ENCODE results near the gene ESRRG. TPM values are rescaled to one million over a fixed set of nuclear protein-coding genes. Genes with fewer than 3 reads are reported as not detected.

Gene ESRRG
- polyA plus RNA-seq, 1 donor from 2014 or later: 3.7 TPM

DNA sequence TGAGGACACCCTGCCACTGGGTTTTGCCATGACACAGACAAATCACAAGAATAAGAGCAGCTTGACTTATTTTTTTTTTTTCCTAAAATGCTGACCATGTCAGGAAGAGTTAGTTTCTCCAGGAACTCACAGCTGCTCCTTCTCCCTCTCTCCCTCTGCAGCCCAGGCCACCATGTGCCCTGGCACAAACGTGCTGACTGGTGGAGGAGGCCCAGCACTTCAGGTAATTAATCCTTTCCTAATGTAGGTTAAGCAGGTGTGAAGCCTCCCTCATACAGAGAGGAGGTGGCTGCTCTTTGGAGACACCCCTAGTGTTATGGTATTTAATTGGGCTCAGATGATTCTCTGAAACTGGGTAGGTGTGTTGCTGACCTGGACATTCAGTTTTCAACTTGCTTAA is 170.2 kb downstream of the ESRRG start:
- Histone ChIP-seq H3K27ac (ENCODE audit: low read length) (no peak overlapping the region), H3K79me2 (replicated peaks; ENCODE audit: insufficient read depth, low read length) (no peaks in the 10 kb centered on the region), H3K9ac (ENCODE audit: low read length) (no peak overlapping the region), H2AFZ (ENCODE audit: low read depth, low read length) (no peak overlapping the region), H3K4me3 (ENCODE audit: low read length) (no peak overlapping the region), H3K9me2 (ENCODE audit: insufficient read depth, low read length) (no peaks in the 10 kb centered on the region), H4K20me1 (ENCODE audit: insufficient read depth) (no peaks in the 10 kb centered on the region), H3K4me2 (ENCODE audit: low read length) (no peak overlapping the region), H3K36me3 (ENCODE audit: insufficient read depth, low read length) (no peaks in the 10 kb centered on the region), H3K9me3 (ENCODE audit: low read length) (no peaks in the 10 kb centered on the region), H3F3A (ENCODE audit: insufficient read depth, low read length, poor library complexity, severe bottlenecking) (peaks cover 2% of the 10 kb centered on the region), H3K27me3 (ENCODE audit: insufficient read depth, low read depth, low read length) (no peaks in the 10 kb centered on the region)
- no peak for TF ChIP-seq SMC3 (conservative IDR thresholded peaks at IDR 0.05; ENCODE audit: poor library complexity)
- TF ChIP-seq, protein P1, sequence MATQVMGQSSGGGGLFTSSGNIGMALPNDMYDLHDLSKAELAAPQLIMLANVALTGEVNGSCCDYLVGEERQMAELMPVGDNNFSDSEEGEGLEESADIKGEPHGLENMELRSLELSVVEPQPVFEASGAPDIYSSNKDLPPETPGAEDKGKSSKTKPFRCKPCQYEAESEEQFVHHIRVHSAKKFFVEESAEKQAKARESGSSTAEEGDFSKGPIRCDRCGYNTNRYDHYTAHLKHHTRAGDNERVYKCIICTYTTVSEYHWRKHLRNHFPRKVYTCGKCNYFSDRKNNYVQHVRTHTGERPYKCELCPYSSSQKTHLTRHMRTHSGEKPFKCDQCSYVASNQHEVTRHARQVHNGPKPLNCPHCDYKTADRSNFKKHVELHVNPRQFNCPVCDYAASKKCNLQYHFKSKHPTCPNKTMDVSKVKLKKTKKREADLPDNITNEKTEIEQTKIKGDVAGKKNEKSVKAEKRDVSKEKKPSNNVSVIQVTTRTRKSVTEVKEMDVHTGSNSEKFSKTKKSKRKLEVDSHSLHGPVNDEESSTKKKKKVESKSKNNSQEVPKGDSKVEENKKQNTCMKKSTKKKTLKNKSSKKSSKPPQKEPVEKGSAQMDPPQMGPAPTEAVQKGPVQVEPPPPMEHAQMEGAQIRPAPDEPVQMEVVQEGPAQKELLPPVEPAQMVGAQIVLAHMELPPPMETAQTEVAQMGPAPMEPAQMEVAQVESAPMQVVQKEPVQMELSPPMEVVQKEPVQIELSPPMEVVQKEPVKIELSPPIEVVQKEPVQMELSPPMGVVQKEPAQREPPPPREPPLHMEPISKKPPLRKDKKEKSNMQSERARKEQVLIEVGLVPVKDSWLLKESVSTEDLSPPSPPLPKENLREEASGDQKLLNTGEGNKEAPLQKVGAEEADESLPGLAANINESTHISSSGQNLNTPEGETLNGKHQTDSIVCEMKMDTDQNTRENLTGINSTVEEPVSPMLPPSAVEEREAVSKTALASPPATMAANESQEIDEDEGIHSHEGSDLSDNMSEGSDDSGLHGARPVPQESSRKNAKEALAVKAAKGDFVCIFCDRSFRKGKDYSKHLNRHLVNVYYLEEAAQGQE (IDR thresholded peaks at IDR 0.05; ENCODE audit: borderline replicate concordance): no peak
- no peak for TF ChIP-seq EZH2 (IDR thresholded peaks at IDR 0.05; ENCODE audit: borderline replicate concordance, insufficient read depth, low read length, poor library complexity, severe bottlenecking)
- no peak for TF ChIP-seq EP300 (conservative IDR thresholded peaks at IDR 0.05; ENCODE audit: poor library complexity, severe bottlenecking)
- no peak for TF ChIP-seq POLR2AphosphoS5 (IDR thresholded peaks at IDR 0.05)

DNA sequence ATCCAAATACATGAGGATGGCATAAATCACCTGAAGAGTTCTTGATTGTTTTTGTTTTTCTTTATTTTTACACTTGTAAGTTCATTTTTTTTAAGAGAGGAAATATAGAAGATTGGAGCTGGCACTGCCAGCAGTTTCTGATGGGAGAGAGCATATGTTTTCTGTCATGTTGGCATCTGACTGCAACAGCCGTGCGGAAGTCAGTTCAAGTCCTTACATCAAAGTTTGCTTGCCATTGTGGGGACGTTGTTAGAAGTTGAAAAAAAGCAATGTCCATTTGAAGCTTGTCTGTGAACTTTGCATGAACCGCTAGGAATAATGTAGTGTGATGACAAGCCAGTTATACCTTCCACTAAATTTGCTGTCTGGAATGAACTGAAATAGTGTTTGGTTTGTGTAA is 173.4 kb downstream of the ESRRG start:
- no peak overlapping the region for H3K4me2 ChIP-seq (ENCODE audit: low read length)
- no peaks in the 10 kb centered on the region for H4K20me1 ChIP-seq (ENCODE audit: insufficient read depth)
- H3K9me2 ChIP-seq (ENCODE audit: insufficient read depth, low read length): no peaks in the 10 kb centered on the region
- no peaks in the 10 kb centered on the region for H3K79me2 ChIP-seq (replicated peaks; ENCODE audit: insufficient read depth, low read length)
- no peak overlapping the region for H3K9ac ChIP-seq (ENCODE audit: low read length)
- no peak overlapping the region for H2AFZ ChIP-seq (ENCODE audit: low read depth, low read length)
- no peaks in the 10 kb centered on the region for H3K9me3 ChIP-seq (ENCODE audit: low read length)
- no peaks in the 10 kb centered on the region for H3K36me3 ChIP-seq (ENCODE audit: insufficient read depth, low read length)
- H3K27ac ChIP-seq (ENCODE audit: low read length): no peak overlapping the region
- no peaks in the 10 kb centered on the region for H3F3A ChIP-seq (ENCODE audit: insufficient read depth, low read length, poor library complexity, severe bottlenecking)
- no peak overlapping the region for H3K4me3 ChIP-seq (ENCODE audit: low read length)
- TF ChIP-seq MXI1 (conservative IDR thresholded peaks at IDR 0.05; ENCODE audit: poor library complexity, severe bottlenecking) (no peak), EZH2 (IDR thresholded peaks at IDR 0.05; ENCODE audit: borderline replicate concordance, insufficient read depth, low read length, poor library complexity, severe bottlenecking) (no peak), RAD21 (conservative IDR thresholded peaks at IDR 0.05) (no peak), SMC3 (conservative IDR thresholded peaks at IDR 0.05; ENCODE audit: poor library complexity) (no peak), TAF1 (IDR thresholded peaks at IDR 0.05; ENCODE audit: low read depth) (no peak), POLR2AphosphoS5 (IDR thresholded peaks at IDR 0.05) (no peak), EP300 (conservative IDR thresholded peaks at IDR 0.05; ENCODE audit: poor library complexity, severe bottlenecking) (no peak)
- TF ChIP-seq, protein P1 (IDR thresholded peaks at IDR 0.05; ENCODE audit: borderline replicate concordance): no peak
- TF ChIP-seq, protein P2, sequence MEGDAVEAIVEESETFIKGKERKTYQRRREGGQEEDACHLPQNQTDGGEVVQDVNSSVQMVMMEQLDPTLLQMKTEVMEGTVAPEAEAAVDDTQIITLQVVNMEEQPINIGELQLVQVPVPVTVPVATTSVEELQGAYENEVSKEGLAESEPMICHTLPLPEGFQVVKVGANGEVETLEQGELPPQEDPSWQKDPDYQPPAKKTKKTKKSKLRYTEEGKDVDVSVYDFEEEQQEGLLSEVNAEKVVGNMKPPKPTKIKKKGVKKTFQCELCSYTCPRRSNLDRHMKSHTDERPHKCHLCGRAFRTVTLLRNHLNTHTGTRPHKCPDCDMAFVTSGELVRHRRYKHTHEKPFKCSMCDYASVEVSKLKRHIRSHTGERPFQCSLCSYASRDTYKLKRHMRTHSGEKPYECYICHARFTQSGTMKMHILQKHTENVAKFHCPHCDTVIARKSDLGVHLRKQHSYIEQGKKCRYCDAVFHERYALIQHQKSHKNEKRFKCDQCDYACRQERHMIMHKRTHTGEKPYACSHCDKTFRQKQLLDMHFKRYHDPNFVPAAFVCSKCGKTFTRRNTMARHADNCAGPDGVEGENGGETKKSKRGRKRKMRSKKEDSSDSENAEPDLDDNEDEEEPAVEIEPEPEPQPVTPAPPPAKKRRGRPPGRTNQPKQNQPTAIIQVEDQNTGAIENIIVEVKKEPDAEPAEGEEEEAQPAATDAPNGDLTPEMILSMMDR (IDR thresholded peaks at IDR 0.05; ENCODE audit: poor library complexity, severe bottlenecking): no peak
- H3K27me3 ChIP-seq (ENCODE audit: insufficient read depth, low read depth, low read length): no peaks in the 10 kb centered on the region
